ENCODE data around the gene LDLRAD3.

DNA sequence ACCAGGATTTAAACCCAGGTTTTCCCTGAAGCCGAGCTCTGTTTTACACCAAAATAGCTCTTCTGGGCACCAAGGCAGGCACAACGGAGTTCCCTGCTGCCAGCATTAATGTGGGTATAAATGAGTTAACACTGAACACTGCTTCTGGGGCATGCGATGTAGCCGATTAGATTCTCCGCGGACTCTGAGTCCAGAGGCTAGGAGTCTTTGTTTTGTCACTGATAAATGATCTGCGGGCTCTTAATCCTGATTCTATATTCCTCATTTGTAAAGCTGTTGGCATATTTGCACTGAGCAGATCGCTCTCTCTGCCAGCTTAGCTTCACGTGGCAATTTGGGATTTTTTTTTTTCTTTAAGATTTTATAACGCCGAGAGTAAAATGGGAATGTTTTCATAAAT lies 16.8 kb upstream of the LDLRAD3 start:
- TF ChIP-seq, protein P1, sequence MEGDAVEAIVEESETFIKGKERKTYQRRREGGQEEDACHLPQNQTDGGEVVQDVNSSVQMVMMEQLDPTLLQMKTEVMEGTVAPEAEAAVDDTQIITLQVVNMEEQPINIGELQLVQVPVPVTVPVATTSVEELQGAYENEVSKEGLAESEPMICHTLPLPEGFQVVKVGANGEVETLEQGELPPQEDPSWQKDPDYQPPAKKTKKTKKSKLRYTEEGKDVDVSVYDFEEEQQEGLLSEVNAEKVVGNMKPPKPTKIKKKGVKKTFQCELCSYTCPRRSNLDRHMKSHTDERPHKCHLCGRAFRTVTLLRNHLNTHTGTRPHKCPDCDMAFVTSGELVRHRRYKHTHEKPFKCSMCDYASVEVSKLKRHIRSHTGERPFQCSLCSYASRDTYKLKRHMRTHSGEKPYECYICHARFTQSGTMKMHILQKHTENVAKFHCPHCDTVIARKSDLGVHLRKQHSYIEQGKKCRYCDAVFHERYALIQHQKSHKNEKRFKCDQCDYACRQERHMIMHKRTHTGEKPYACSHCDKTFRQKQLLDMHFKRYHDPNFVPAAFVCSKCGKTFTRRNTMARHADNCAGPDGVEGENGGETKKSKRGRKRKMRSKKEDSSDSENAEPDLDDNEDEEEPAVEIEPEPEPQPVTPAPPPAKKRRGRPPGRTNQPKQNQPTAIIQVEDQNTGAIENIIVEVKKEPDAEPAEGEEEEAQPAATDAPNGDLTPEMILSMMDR (IDR thresholded peaks at IDR 0.05 in 8 of 11, conservative IDR thresholded peaks at IDR 0.05 in 3 of 11) = no peak
- TF ChIP-seq POLR2AphosphoS5 (IDR thresholded peaks at IDR 0.05) = no peak
- TF ChIP-seq POLR2A (IDR thresholded peaks at IDR 0.05) = no peak

All from spleen (tissue), 7 donors.